Measurements from ENCODE around the gene ADAT3.

ADAT3 gene

GRCh38 chr19:1917926-1918325 lies 12.7 kb downstream of the ADAT3 start:
- no peak for DNase-seq

GRCh38 chr19:1918975-1919374 lies 13.8 kb downstream of the ADAT3 start:
- DNase-seq = no peak

GRCh38 chr19:1920644-1921043 lies 15.4 kb downstream of the ADAT3 start:
- no peak for DNase-seq

- no peak for DNase-seq
These were observed 16.1 kb downstream of the ADAT3 start for GRCh38 chr19:1921326-1921725.

GRCh38 chr19:1921825-1922224 lies 16.6 kb downstream of the ADAT3 start:
- DNase-seq = no peak

- DNase-seq = no peak
These were observed 17.6 kb downstream of the ADAT3 start for GRCh38 chr19:1922803-1923202.

GRCh38 chr19:1923319-1923718 lies 18.1 kb downstream of the ADAT3 start:
- DNase-seq = peak; percentile 52

GRCh38 chr19:1924320-1924961 lies 19.2 kb downstream of the ADAT3 start:
- no peak for DNase-seq

- no peak for DNase-seq
These were observed 20.3 kb downstream of the ADAT3 start for GRCh38 chr19:1925544-1925943.

GRCh38 chr19:1929021-1929742 lies 24.0 kb downstream of the ADAT3 start:
- peak; percentile 92 for DNase-seq

GRCh38 chr19:1931445-1931844 lies 26.2 kb downstream of the ADAT3 start:
- no peak for DNase-seq

GRCh38 chr19:1932395-1932794 lies 27.2 kb downstream of the ADAT3 start:
- no peak for DNase-seq

- DNase-seq = no peak
These were observed 28.0 kb downstream of the ADAT3 start for GRCh38 chr19:1933244-1933643.

- DNase-seq = no peak
These were observed 28.7 kb downstream of the ADAT3 start for GRCh38 chr19:1933942-1934341.

GRCh38 chr19:1935484-1936208 lies 30.4 kb downstream of the ADAT3 start:
- DNase-seq = no peak

GRCh38 chr19:1936430-1936829 lies 31.2 kb downstream of the ADAT3 start:
- no peak for DNase-seq

GRCh38 chr19:1936916-1937610 lies 31.9 kb downstream of the ADAT3 start:
- DNase-seq = no peak

- DNase-seq = no peak
These were observed 32.9 kb downstream of the ADAT3 start for GRCh38 chr19:1938071-1938470.

- DNase-seq = no peak
These were observed 36.2 kb downstream of the ADAT3 start, which contains the start of gene CSNK1G2 for GRCh38 chr19:1941146-1942077. TSS of gene CSNK1G2 (plus strand) at chr19:1941172. CDS start at chr19:1969773, 28,601 bp downstream.

GRCh38 chr19:1942078-1942933 lies 37.1 kb downstream of the ADAT3 start:
- DNase-seq = peak; percentile 80

GRCh38 chr19:1942934-1943555 lies 37.8 kb downstream of the ADAT3 start:
- DNase-seq = no peak
